Kidney epithelial cell (primary cell): ENCODE results near the gene CHPF2. TPM values are rescaled to one million over a fixed set of nuclear protein-coding genes. Genes with fewer than 3 reads are reported as not detected.

ENCODE experiments used
- DNase-seq: peaks from one replicate; pipeline ENCODE4 v3.0.0-alpha.2; 2010; ENCODE audit warnings: low read depth
- H3K27me3 ChIP-seq: 2 replicates; pipeline ENCODE4 v1.6.0; 2011; ENCODE audit warnings: low read length; ENCODE audit not compliant: control insufficient read depth, insufficient read depth
- H3K36me3 ChIP-seq: 2 replicates; pipeline ENCODE4 v1.5.1; 2011; ENCODE audit warnings: low read length; ENCODE audit not compliant: control insufficient read depth, insufficient read depth
- H3K4me3 ChIP-seq: 2 replicates; pipeline ENCODE4 v1.5.1; 2011; ENCODE audit warnings: low read depth, mild to moderate bottlenecking, control low read depth, low read length
- CTCF ChIP-seq: IDR thresholded peaks from 2 replicates; pipeline ENCODE4 v1.5.1; 2011; ENCODE audit warnings: mild to moderate bottlenecking, moderate library complexity, low read length, control low read depth, inconsistent platforms; ENCODE audit not compliant: insufficient read depth, poor library complexity, severe bottlenecking
- total RNA-seq: library from RNA; depleted of rRNA; stranded (reverse); fragments of >200 nt; gene quantifications from 2 replicates; pipeline ENCODE4 v1.2.3, GENCODE V29; 2015

The CHPF2 gene
- total RNA-seq, 1 donor from 2014 or later, result 60.0 TPM

- DNase-seq, result no peak
- H3K36me3 ChIP-seq, result peaks cover 1% of the 10 kb centered on the region
- H3K4me3 ChIP-seq, result no peak overlapping the region
- TF ChIP-seq CTCF, result no peak
- peaks cover 5% of the 10 kb centered on the region for H3K27me3 ChIP-seq
Observed at GRCh38 chr7:151242159-151243044, 10.1 kb downstream of the CHPF2 start.

DNA sequence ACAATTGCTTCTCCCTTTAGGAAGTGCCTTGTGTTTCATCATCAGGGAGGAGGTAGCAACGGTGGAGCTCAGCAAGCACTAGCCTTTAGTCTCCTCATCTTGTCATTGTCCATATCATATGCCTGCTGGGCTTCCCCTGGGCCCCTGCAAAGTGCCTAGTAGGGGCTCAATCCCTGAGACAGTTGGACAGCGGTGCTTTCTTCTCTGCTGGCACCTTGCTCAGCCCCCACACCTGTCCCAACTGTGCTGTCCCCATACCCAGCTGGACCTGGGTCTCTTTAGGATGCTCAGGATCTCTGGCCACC lies 10.7 kb downstream of the CHPF2 start:
- peaks cover 5% of the 10 kb centered on the region for H3K27me3 ChIP-seq
- TF ChIP-seq CTCF, result no peak
- H3K4me3 ChIP-seq, result no peak overlapping the region
- no peak for DNase-seq
- peaks cover 1% of the 10 kb centered on the region for H3K36me3 ChIP-seq

GRCh38 chr7:151243408-151244195 lies 11.3 kb downstream of the CHPF2 start:
- TF ChIP-seq CTCF, result no peak
- H3K36me3 ChIP-seq, result no peaks in the 10 kb centered on the region
- H3K4me3 ChIP-seq, result no peak overlapping the region
- no peak for DNase-seq
- peaks cover 5% of the 10 kb centered on the region for H3K27me3 ChIP-seq

GRCh38 chr7:151244196-151244840 lies 12.0 kb downstream of the CHPF2 start:
- H3K27me3 ChIP-seq, result peaks cover 5% of the 10 kb centered on the region
- no peaks in the 10 kb centered on the region for H3K36me3 ChIP-seq
- DNase-seq, result no peak
- no peak overlapping the region for H3K4me3 ChIP-seq
- peak; percentile 84 for TF ChIP-seq CTCF

- no peaks in the 10 kb centered on the region for H3K36me3 ChIP-seq
- DNase-seq, result no peak
- peak overlapping the region; percentile 16 for H3K4me3 ChIP-seq
- TF ChIP-seq CTCF, result no peak
- peaks cover 5% of the 10 kb centered on the region for H3K27me3 ChIP-seq
Observed at GRCh38 chr7:151244841-151245346, 12.6 kb downstream of the CHPF2 start.
